GM21723 (cell line): ENCODE data around the gene GLCE.
"Not testable (repeated sequence)": the region's sequence is repeated elsewhere in the genome, so short reads cannot be mapped to it uniquely, and the experiment has no call there.

ENCODE experiments used
- ATAC-seq: cut with Tn5 transposase; IDR thresholded peaks from one replicate; pipeline ENCODE4 v1.9.1; 2021; ENCODE audit warnings: mild to moderate bottlenecking, moderate library complexity; ENCODE audit not compliant: unreplicated experiment

GLCE gene

GRCh38 chr15:69135499-69135898 lies 24.9 kb upstream of the GLCE start:
- ATAC-seq, result no peak

- ATAC-seq, result no peak
Measured at GRCh38 chr15:69138963-69139362, 21.5 kb upstream of the GLCE start.

- ATAC-seq, result no peak
Measured at GRCh38 chr15:69140306-69140705, 20.1 kb upstream of the GLCE start.

GRCh38 chr15:69141286-69141701 lies 19.1 kb upstream of the GLCE start:
- ATAC-seq, result no peak

- no peak for ATAC-seq
Measured at GRCh38 chr15:69141833-69142232, 18.6 kb upstream of the GLCE start.

GRCh38 chr15:69143756-69144436 lies 16.5 kb upstream of the GLCE start:
- no peak for ATAC-seq

- no peak for ATAC-seq
Measured at GRCh38 chr15:69144530-69144929, 15.9 kb upstream of the GLCE start.

GRCh38 chr15:69145149-69145693 lies 15.2 kb upstream of the GLCE start:
- no peak for ATAC-seq

GRCh38 chr15:69145694-69146492 lies 14.5 kb upstream of the GLCE start:
- no peak for ATAC-seq

- no peak for ATAC-seq
Measured at GRCh38 chr15:69146724-69147435, 13.6 kb upstream of the GLCE start.

- no peak for ATAC-seq
Measured at GRCh38 chr15:69148465-69148864, 12.0 kb upstream of the GLCE start.

- ATAC-seq, result no peak
Measured at GRCh38 chr15:69149163-69149562, 11.3 kb upstream of the GLCE start.

GRCh38 chr15:69149803-69150202 lies 10.6 kb upstream of the GLCE start:
- no peak for ATAC-seq

- ATAC-seq, result no peak
Measured at GRCh38 chr15:69150336-69150735, 10.1 kb upstream of the GLCE start.

GRCh38 chr15:69150841-69151240 lies 9.6 kb upstream of the GLCE start:
- ATAC-seq, result no peak

- ATAC-seq, result no peak
Measured at GRCh38 chr15:69153046-69153445, 7.4 kb upstream of the GLCE start.

- not testable (repeated sequence) for ATAC-seq
Measured at GRCh38 chr15:69153587-69153986, 6.8 kb upstream of the GLCE start.

GRCh38 chr15:69154078-69154477 lies 6.4 kb upstream of the GLCE start:
- ATAC-seq, result no peak

- ATAC-seq, result no peak
Measured at GRCh38 chr15:69154684-69155083, 5.8 kb upstream of the GLCE start.

GRCh38 chr15:69156736-69157381 lies 3.6 kb upstream of the GLCE start:
- ATAC-seq, result no peak
